ENCODE results near the gene C4A. TPM values are rescaled to one million over a fixed set of nuclear protein-coding genes. Genes with fewer than 3 reads are reported as not detected.

Gene C4A
- total RNA-seq, 4 donors from 2014 or later, result 31.6 to 187 (median 98.2) TPM

- peak overlapping the region; percentile 83 to 89 (median 86) for H3K27ac ChIP-seq (replicated peaks in 1 of 4)
- H3K4me3 ChIP-seq, result peak overlapping the region; percentile 70 to 96 (median 84)
- peaks cover 20 to 40% (median 28%) of the 10 kb centered on the region in 4 donors for H3K4me1 ChIP-seq
- peaks cover 53 to 76% (median 69%) of the 10 kb centered on the region in 4 donors for H3K36me3 ChIP-seq
- H3K9me3 ChIP-seq, result no peaks in the 10 kb centered on the region
- 12% methylated on average over 11 of the region's 11 CpGs for WGBS
- DNase-seq (ENCODE audit: extremely low spot score), result no peak
- no peaks in the 10 kb centered on the region for H3K27me3 ChIP-seq
- intact Hi-C loops (cut with DNase I), result no loop called here
- TF ChIP-seq EP300 (IDR thresholded peaks at IDR 0.05) (no peak), POLR2A (IDR thresholded peaks at IDR 0.05; ENCODE audit: low read depth) (no peak), POLR2AphosphoS5 (IDR thresholded peaks at IDR 0.05) (no peak), CTCF (IDR thresholded peaks at IDR 0.05) (no peak)
Measured at GRCh38 chr6:31958412-31958740, 23.5 kb upstream of the C4A start.

- Histone ChIP-seq H3K4me3 (peak within 1 kb of the TSS; percentile 70 to 96 (median 84)), H3K27me3 (no peaks in the 10 kb centered on the region), H3K9me3 (no peaks in the 10 kb centered on the region), H3K27ac (replicated peaks in 1 of 4) (peak within 1 kb of the TSS; percentile 83 to 89 (median 86)), H3K36me3 (peaks cover 53 to 76% (median 69%) of the 10 kb centered on the region in 4 donors), H3K4me1 (peaks cover 20 to 40% (median 28%) of the 10 kb centered on the region in 4 donors)
- DNase-seq (ENCODE audit: extremely low spot score), result peak; percentile 99
- peak in 1 of 3 experiments; percentile 31 for TF ChIP-seq CTCF (IDR thresholded peaks at IDR 0.05)
- TF ChIP-seq POLR2A (IDR thresholded peaks at IDR 0.05; ENCODE audit: low read depth), result peak; percentile 31
- no peak for TF ChIP-seq EP300 (IDR thresholded peaks at IDR 0.05)
- TF ChIP-seq POLR2AphosphoS5 (IDR thresholded peaks at IDR 0.05), result peak; percentile 91 to 97
- intact Hi-C loops (cut with DNase I), result no loop called here
- 1% methylated on average over 34 of the region's 59 CpGs for WGBS
Measured at GRCh38 chr6:31958741-31959739, 22.8 kb upstream of the C4A start, which contains the start of the genes NELFE and SKIC2. Gene NELFE, minus strand, starts transcription at chr6:31958971. Its CDS starts 525 bp downstream, at chr6:31958446. Gene SKIC2, plus strand, starts transcription at chr6:31959175. Its CDS starts 18 bp downstream, at chr6:31959193.

GRCh38 chr6:31961616-31962015 lies 20.2 kb upstream of the C4A start:
- Histone ChIP-seq H3K27me3 (no peaks in the 10 kb centered on the region), H3K36me3 (peaks cover 42 to 76% (median 70%) of the 10 kb centered on the region in 4 donors), H3K9me3 (no peaks in the 10 kb centered on the region), H3K27ac (replicated peaks in 1 of 4) (no peak overlapping the region), H3K4me3 (no peak overlapping the region), H3K4me1 (peaks cover 20 to 38% (median 28%) of the 10 kb centered on the region in 4 donors)
- DNase-seq (ENCODE audit: extremely low spot score), result no peak
- intact Hi-C loops (cut with DNase I), result no loop called here
- whole genome bisulfite sequencing, result 92% methylated on average over 12 of the region's 12 CpGs
- TF ChIP-seq POLR2A (IDR thresholded peaks at IDR 0.05; ENCODE audit: low read depth), result no peak
- TF ChIP-seq CTCF (IDR thresholded peaks at IDR 0.05), result no peak
- no peak for TF ChIP-seq EP300 (IDR thresholded peaks at IDR 0.05)
- TF ChIP-seq POLR2AphosphoS5 (IDR thresholded peaks at IDR 0.05), result no peak

- TF ChIP-seq POLR2AphosphoS5 (IDR thresholded peaks at IDR 0.05), result no peak
- TF ChIP-seq CTCF (IDR thresholded peaks at IDR 0.05), result no peak
- TF ChIP-seq EP300 (IDR thresholded peaks at IDR 0.05), result no peak
- TF ChIP-seq POLR2A (IDR thresholded peaks at IDR 0.05; ENCODE audit: low read depth), result no peak
- Histone ChIP-seq H3K4me1 (peaks cover 10 to 19% (median 12%) of the 10 kb centered on the region in 4 donors), H3K27ac (replicated peaks in 1 of 4) (no peak overlapping the region), H3K9me3 (no peaks in the 10 kb centered on the region), H3K36me3 (peaks cover 43 to 93% (median 88%) of the 10 kb centered on the region in 4 donors), H3K27me3 (no peaks in the 10 kb centered on the region), H3K4me3 (no peak overlapping the region)
- 95% methylated on average over 14 of the region's 19 CpGs for WGBS
- intact Hi-C loops (cut with DNase I), result no loop called here
- DNase-seq (ENCODE audit: extremely low spot score), result no peak
Measured at GRCh38 chr6:31963921-31964320, 17.9 kb upstream of the C4A start.

All from esophagus muscularis mucosa (tissue), 4 donors.